OCI-LY3 (cell line): ENCODE data around the gene UPF1.
A peak's percentile ranks its signal among the peaks of the same experiment; 100 is the strongest.

Experiments
- EZH2phosphoT487 ChIP-seq: fragments of 200-600 bp; shearing (Covaris generic); IDR thresholded peaks from 2 replicates; pipeline ENCODE4 v1.6.1; 2018; ENCODE audit warnings: antibody characterized with exemption, mixed run types, low read depth
- TF ChIP-seq, protein P1 (sequence below): fragments of 200-600, 300-600 bp; sonication (generic); IDR thresholded peaks from 2 replicates; pipeline ENCODE4 v1.5.1; 2014; ENCODE audit warnings: antibody characterized with exemption, low read length, low read depth

DNA sequence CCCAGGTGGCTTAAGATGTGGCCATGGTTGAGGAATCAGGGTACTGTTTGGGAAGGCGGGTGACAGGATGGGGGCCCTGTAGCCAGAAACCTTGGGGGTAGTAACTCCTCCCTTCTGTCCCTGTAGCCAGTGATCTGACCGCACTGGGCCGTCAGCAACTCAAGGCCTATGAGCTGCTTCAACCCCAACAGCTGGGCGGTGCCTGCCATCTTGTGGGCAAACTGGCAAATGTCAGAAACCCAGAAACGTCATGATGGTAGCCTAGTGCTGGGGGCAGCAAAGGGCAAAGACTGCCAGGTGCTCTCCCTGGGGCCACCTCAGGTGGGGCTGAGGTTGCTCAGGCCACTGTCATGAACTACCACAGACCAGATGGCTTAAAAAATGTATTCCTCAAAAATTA is 83.9 kb downstream of the UPF1 start:
- TF ChIP-seq, protein P1, sequence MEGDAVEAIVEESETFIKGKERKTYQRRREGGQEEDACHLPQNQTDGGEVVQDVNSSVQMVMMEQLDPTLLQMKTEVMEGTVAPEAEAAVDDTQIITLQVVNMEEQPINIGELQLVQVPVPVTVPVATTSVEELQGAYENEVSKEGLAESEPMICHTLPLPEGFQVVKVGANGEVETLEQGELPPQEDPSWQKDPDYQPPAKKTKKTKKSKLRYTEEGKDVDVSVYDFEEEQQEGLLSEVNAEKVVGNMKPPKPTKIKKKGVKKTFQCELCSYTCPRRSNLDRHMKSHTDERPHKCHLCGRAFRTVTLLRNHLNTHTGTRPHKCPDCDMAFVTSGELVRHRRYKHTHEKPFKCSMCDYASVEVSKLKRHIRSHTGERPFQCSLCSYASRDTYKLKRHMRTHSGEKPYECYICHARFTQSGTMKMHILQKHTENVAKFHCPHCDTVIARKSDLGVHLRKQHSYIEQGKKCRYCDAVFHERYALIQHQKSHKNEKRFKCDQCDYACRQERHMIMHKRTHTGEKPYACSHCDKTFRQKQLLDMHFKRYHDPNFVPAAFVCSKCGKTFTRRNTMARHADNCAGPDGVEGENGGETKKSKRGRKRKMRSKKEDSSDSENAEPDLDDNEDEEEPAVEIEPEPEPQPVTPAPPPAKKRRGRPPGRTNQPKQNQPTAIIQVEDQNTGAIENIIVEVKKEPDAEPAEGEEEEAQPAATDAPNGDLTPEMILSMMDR: peak; percentile 49
- no peak for TF ChIP-seq EZH2phosphoT487
